ENCODE data around the gene CLK3. TPM values are rescaled to one million over a fixed set of nuclear protein-coding genes. Genes with fewer than 3 reads are reported as not detected.

Gene CLK3
- polyA plus RNA-seq, 1 of the 3 experiments (the other 2 are of a cell fraction), result 67.7 TPM

GRCh38 chr15:74643665-74644204 is 28.1 kb downstream of the CLK3 start:
- Histone ChIP-seq H3F3A (replicated peaks; ENCODE audit: insufficient read depth) (no peaks in the 10 kb centered on the region), H3K9ac (no peak overlapping the region), H3K9me2 (no peaks in the 10 kb centered on the region), H3K36me3 (replicated peaks in 1 of 2; ENCODE audit: control insufficient read depth in 1 of 2, insufficient read depth in 2 of 2, low read length in 1 of 2) (peaks cover 9 to 24% of the 10 kb centered on the region in 2 experiments), H3K4me2 (no peak overlapping the region), H3K4me3 (ENCODE audit: low read depth in 2 of 2, low read length in 1 of 2) (no peak overlapping the region), H3K27me3 (ENCODE audit: insufficient read depth) (no peaks in the 10 kb centered on the region), H4K20me1 (ENCODE audit: insufficient read depth) (peaks cover 28% of the 10 kb centered on the region), H3K79me2 (ENCODE audit: insufficient read depth) (peaks cover 13% of the 10 kb centered on the region; the same call in 1 of the 2 replicates), H3K4me1 (ENCODE audit: control insufficient read depth in 1 of 2, insufficient read depth in 2 of 2, low read depth in 1 of 2, low read length in 1 of 2) (peaks cover 0 to 3% of the 10 kb centered on the region in 2 experiments; a peak in 1 of 4 replicates), H3K27ac (ENCODE audit: low read depth in 2 of 2, low read length in 1 of 2) (no peak overlapping the region), H2AFZ (ENCODE audit: low read depth) (no peak overlapping the region), H3K9me3 (no peaks in the 10 kb centered on the region)
- 88% methylated on average over 2 of the region's 2 CpGs for WGBS (ENCODE audit: low lambda C conversion rate)
- ChIA-PET CTCF (interaction anchor here (12.9 to 39.4 kb wide), 2 partner anchors 10 to 129 kb away, joined by 141 to 1109 read pairs; partner anchors contain the start of gene CSK), POLR2A (no interaction called here)
- TF ChIP-seq SMC3 (IDR thresholded peaks at IDR 0.05; ENCODE audit: low read depth, low read length) (no peak), YY1 (IDR thresholded peaks at IDR 0.05; ENCODE audit: low read depth) (no peak), RAD21 (IDR thresholded peaks at IDR 0.05; ENCODE audit: low read length) (no peak), SIN3A (IDR thresholded peaks at IDR 0.05; ENCODE audit: borderline replicate concordance, low read depth, low read length) (no peak), MAX (IDR thresholded peaks at IDR 0.05; ENCODE audit: low read depth) (no peak), IRF3 (IDR thresholded peaks at IDR 0.05; ENCODE audit: low read depth, low read length) (no peak), GATA2 (CRISPR knock-in tag; IDR thresholded peaks at IDR 0.05) (no peak)
- no peak for DNase-seq

- Histone ChIP-seq H3K4me3 (ENCODE audit: low read depth in 2 of 2, low read length in 1 of 2) (no peak overlapping the region), H3K9ac (no peak overlapping the region), H3K79me2 (ENCODE audit: insufficient read depth) (peaks cover 21% of the 10 kb centered on the region; the same call in 1 of the 2 replicates), H2AFZ (ENCODE audit: low read depth) (no peak overlapping the region), H3K27ac (ENCODE audit: low read depth in 2 of 2, low read length in 1 of 2) (no peak overlapping the region), H3K27me3 (ENCODE audit: insufficient read depth) (no peaks in the 10 kb centered on the region), H3K4me2 (no peak overlapping the region), H3K9me2 (no peaks in the 10 kb centered on the region), H3K36me3 (replicated peaks in 1 of 2; ENCODE audit: control insufficient read depth in 1 of 2, insufficient read depth in 2 of 2, low read length in 1 of 2) (peaks cover 11% of the 10 kb centered on the region in 2 experiments), H3K9me3 (no peaks in the 10 kb centered on the region), H3F3A (replicated peaks; ENCODE audit: insufficient read depth) (no peaks in the 10 kb centered on the region), H4K20me1 (ENCODE audit: insufficient read depth) (peaks cover 36% of the 10 kb centered on the region), H3K4me1 (ENCODE audit: control insufficient read depth in 1 of 2, insufficient read depth in 2 of 2, low read depth in 1 of 2, low read length in 1 of 2) (peaks cover 0 to 3% of the 10 kb centered on the region in 2 experiments; a peak in 1 of 4 replicates)
- CTCF ChIA-PET, result interaction anchor here (12.9 to 39.4 kb wide), 2 partner anchors 13 to 127 kb away, joined by 141 to 1109 read pairs; partner anchors contain the start of gene CSK
- TF ChIP-seq TAF1 (IDR thresholded peaks at IDR 0.05; ENCODE audit: borderline replicate concordance, low read depth, low read length), result no peak
- no peak for TF ChIP-seq JUND (IDR thresholded peaks at IDR 0.05)
- no peak for TF ChIP-seq GATA2 (CRISPR knock-in tag; IDR thresholded peaks at IDR 0.05)
- no peak for TF ChIP-seq USF2 (IDR thresholded peaks at IDR 0.05; ENCODE audit: borderline replicate concordance, low read depth, low read length)
- TF ChIP-seq RFX5 (IDR thresholded peaks at IDR 0.05; ENCODE audit: low read length), result no peak
- no peak for TF ChIP-seq USF1 (IDR thresholded peaks at IDR 0.05; ENCODE audit: borderline replicate concordance, low read depth)
- TF ChIP-seq ELF1 (IDR thresholded peaks at IDR 0.05), result no peak
- TF ChIP-seq CTCF (IDR thresholded peaks at IDR 0.05), result no peak
- TF ChIP-seq RXRA (IDR thresholded peaks at IDR 0.05; ENCODE audit: borderline replicate concordance, low read depth), result no peak
- TF ChIP-seq MAX (IDR thresholded peaks at IDR 0.05; ENCODE audit: low read depth), result no peak
- no peak for TF ChIP-seq CHD2 (IDR thresholded peaks at IDR 0.05; ENCODE audit: low read length, partially characterized antibody)
- TF ChIP-seq REST (IDR thresholded peaks at IDR 0.05; ENCODE audit: low read depth, low read length), result no peak
- POLR2A ChIA-PET, result no interaction called here
- no peak for DNase-seq
These were observed 30.8 kb downstream of the CLK3 start for GRCh38 chr15:74646480-74646879.

Measured in SK-N-SH (cell line).